ENCODE results near the gene CYP2A6. TPM values are rescaled to one million over a fixed set of nuclear protein-coding genes. Genes with fewer than 3 reads are reported as not detected.

Gene CYP2A6
- total and polyA plus RNA-seq, 10 donors = 0.33 TPM; not detected in 9

DNA sequence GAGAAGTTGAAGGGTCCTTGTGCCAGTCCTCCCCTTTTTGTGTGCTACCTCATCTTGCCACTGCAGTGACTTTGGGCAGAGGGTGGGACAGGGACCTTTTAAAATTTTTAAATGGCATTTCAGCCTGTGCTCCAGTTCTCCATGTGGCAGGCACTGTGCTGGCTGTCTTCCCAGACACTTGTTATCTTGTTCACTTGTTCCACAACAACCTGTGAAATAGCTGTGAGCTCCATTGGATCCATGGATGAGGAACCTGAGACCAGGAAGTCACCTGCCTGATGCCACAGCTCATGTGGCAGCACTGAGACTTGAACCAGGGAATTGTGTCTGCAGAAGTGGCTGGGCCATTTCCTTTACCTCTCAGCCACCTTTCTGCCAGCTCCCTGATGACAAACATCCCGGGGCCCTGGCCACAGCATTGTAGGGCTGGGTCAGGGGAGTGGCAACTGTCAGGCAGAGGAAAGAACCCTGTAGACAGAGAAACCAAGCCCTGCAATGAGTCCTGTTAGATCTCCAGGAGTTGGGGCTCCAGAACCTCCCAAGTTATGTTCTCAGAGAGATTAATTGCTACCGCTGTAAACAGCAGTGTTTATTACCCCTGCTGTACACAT lies 44.9 kb downstream of the CYP2A6 start:
- intact Hi-C loops (cut with DNase I; ENCODE audit: low total_unique reads) = loop anchor here (10.0 kb wide), 1 partner anchor 51 kb away; the partner anchor contains the start of genes ACTMAP and SNRPA
- 65 to 78% (median 70%) methylated on average over 2 of the region's 2 CpGs for WGBS, 5 donors
- Histone ChIP-seq H3K4me1 (peaks cover 87 to 100% (median 100%) of the 10 kb centered on the region in 6 donors), H3K27me3 (replicated peaks in 1 of 7) (no peaks in the 10 kb centered on the region), H3K9me3 (no peaks in the 10 kb centered on the region), H3K36me3 (peaks cover 0 to 96% (median 48%) of the 10 kb centered on the region in 6 donors), H3K27ac (peak overlapping the region; percentile 82 to 99 (median 94)), H3K4me3 (peak overlapping the region in 4 of 8 donors; percentile 12 to 96 (median 92))
- DNase-seq = no peak
- peak in 1 of 3 donors; percentile 5 for TF ChIP-seq POLR2AphosphoS5 (IDR thresholded peaks at IDR 0.05)
- no peak for TF ChIP-seq CTCF (IDR thresholded peaks at IDR 0.05 in 8 of 11, conservative IDR thresholded peaks at IDR 0.05 in 3 of 11)

DNA sequence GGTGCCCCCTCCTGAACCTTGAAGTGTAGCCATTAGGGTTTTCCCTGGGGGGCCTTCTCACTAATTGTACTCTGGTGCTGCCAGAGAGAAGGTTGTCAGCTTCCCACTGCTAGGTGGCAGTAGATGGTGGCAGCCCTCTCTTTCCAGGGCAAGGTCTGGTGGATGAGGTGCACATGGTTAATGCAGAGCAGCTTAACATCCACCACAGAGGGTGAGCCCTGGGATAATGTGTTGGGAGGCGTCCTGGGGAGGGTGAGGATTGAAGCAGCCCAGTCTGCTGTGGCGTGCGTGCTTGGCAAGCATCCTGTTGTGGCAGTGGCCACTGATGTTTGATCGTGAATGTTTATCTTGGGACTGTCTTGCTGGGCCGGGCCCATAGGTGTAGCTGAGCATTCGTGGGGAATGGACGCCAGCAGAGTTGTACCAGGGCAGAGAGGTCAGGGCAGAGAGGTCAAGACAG lies 45.4 kb downstream of the CYP2A6 start:
- H3K4me1 ChIP-seq = peaks cover 84 to 100% (median 100%) of the 10 kb centered on the region in 6 donors
- no peak for TF ChIP-seq POLR2A (IDR thresholded peaks at IDR 0.05)
- peak; percentile 35 to 52 (median 45) for TF ChIP-seq POLR2AphosphoS5 (IDR thresholded peaks at IDR 0.05)
- no peaks in the 10 kb centered on the region for H3K27me3 ChIP-seq (replicated peaks in 1 of 7)
- 33 to 71% (median 66%) methylated on average over 6 to 7 of the region's 7 CpGs for WGBS, 5 donors
- H3K4me3 ChIP-seq = peak overlapping the region in 6 of 8 donors; percentile 77 to 96 (median 86)
- intact Hi-C loops (cut with DNase I; ENCODE audit: low total_unique reads) = loop anchor here (10.0 kb wide), 1 partner anchor 50 kb away; the partner anchor contains the start of genes ACTMAP and SNRPA
- DNase-seq = no peak
- peak overlapping the region; percentile 82 to 99 (median 94) for H3K27ac ChIP-seq
- peaks cover 0 to 97% (median 50%) of the 10 kb centered on the region in 6 donors for H3K36me3 ChIP-seq
- no peaks in the 10 kb centered on the region for H3K9me3 ChIP-seq

- peak; percentile 90 for DNase-seq
- peak overlapping the region; percentile 21 to 96 (median 84) for H3K4me3 ChIP-seq
- peak overlapping the region; percentile 82 to 99 (median 94) for H3K27ac ChIP-seq
- peaks cover 0 to 90% (median 46%) of the 10 kb centered on the region in 6 donors for H3K36me3 ChIP-seq
- no peaks in the 10 kb centered on the region for H3K27me3 ChIP-seq (replicated peaks in 1 of 7)
- peaks cover 78 to 94% (median 93%) of the 10 kb centered on the region in 6 donors for H3K4me1 ChIP-seq
- no peaks in the 10 kb centered on the region for H3K9me3 ChIP-seq
- TF ChIP-seq POLR2AphosphoS5 (IDR thresholded peaks at IDR 0.05) (peak; percentile 65 to 82 (median 73)), CTCF (IDR thresholded peaks at IDR 0.05 in 8 of 11, conservative IDR thresholded peaks at IDR 0.05 in 3 of 11) (no peak)
- intact Hi-C loops (cut with DNase I; ENCODE audit: low total_unique reads) = loop anchor here (10.0 kb wide), 1 partner anchor 49 kb away; the partner anchor contains the start of genes ACTMAP and SNRPA
- 54 to 64% (median 64%) methylated on average over 6 of the region's 6 CpGs for whole genome bisulfite sequencing, 5 donors
These were observed 46.1 kb downstream of the CYP2A6 start for GRCh38 chr19:40803857-40804782.

DNA sequence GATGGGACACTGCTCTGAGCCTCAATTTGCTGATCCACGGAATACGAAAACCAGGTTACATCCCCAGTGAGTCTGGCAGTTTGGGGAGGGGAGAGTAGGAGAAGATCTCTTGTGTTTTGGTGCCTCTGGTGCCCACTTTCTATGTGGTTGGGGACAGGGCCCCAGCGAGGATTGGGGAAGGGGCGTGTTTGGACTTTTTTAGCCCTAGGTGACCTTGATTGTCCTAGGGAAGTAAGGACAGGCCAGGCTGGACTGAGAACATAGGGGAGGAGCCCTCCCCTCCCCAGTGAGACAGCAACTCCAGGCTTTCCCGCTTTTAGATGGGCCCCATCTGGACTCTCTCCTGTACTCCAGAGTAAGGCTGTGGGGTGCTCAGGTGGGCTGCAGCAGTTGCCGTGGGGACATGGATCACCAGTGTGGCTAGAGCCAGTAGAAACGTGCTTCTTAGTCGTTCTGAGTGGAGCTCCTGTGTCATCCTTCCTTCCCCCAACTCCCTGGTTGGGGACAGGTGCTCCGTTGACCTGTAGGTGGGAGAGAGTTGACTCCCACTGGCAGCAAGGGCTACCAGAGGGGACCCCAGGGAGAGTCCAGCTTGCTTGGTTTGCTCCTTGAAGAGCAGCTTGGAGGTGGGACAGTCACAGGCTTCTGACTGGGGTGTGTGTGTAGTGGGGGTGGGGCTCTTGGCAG lies 46.9 kb downstream of the CYP2A6 start:
- Histone ChIP-seq H3K9me3 (no peaks in the 10 kb centered on the region), H3K36me3 (peaks cover 0 to 82% (median 38%) of the 10 kb centered on the region in 6 donors), H3K27ac (peak overlapping the region; percentile 82 to 99 (median 94)), H3K4me3 (peak overlapping the region; percentile 21 to 96 (median 84)), H3K4me1 (peaks cover 72 to 87% (median 85%) of the 10 kb centered on the region in 6 donors), H3K27me3 (replicated peaks in 1 of 7) (no peaks in the 10 kb centered on the region)
- 37 to 64% (median 44%) methylated on average over 5 to 9 of the region's 9 CpGs for WGBS, 5 donors
- DNase-seq = no peak
- TF ChIP-seq CTCF (IDR thresholded peaks at IDR 0.05 in 8 of 11, conservative IDR thresholded peaks at IDR 0.05 in 3 of 11) = no peak
- no peak for TF ChIP-seq POLR2AphosphoS5 (IDR thresholded peaks at IDR 0.05)
- no peak for TF ChIP-seq POLR2A (IDR thresholded peaks at IDR 0.05)
- intact Hi-C loops (cut with DNase I; ENCODE audit: low total_unique reads) = loop anchor here (10.0 kb wide), 1 partner anchor 49 kb away; the partner anchor contains the start of genes ACTMAP and SNRPA
